HL-60 (cell line): ENCODE measurements around the gene FIBIN.

Experiments used
- CTCF ChIP-seq: IDR thresholded peaks from one replicate; pipeline ENCODE4 v1.5.1; 2011; ENCODE audit warnings: low read length, control low read depth, inconsistent platforms; ENCODE audit not compliant: insufficient read depth
- GABPA ChIP-seq: IDR thresholded peaks from 2 replicates; pipeline ENCODE4 v1.6.1; 2012; ENCODE audit warnings: low read depth
- POLR2AphosphoS5 ChIP-seq: IDR thresholded peaks from 2 replicates; pipeline ENCODE4 v1.6.1; 2012; ENCODE audit warnings: low read depth
- REST ChIP-seq: IDR thresholded peaks from 2 replicates; pipeline ENCODE4 v1.6.1; 2012; ENCODE audit warnings: low read depth; ENCODE audit not compliant: insufficient replicate concordance
- SPI1 ChIP-seq: IDR thresholded peaks from 2 replicates; pipeline ENCODE4 v1.6.1; 2012; ENCODE audit warnings: low read depth, mild to moderate bottlenecking, borderline replicate concordance

GRCh38 chr11:26958005-26958701 is 35.8 kb upstream of the FIBIN start:
- TF ChIP-seq CTCF = no peak
- no peak for TF ChIP-seq GABPA
- TF ChIP-seq POLR2AphosphoS5 = no peak
- no peak for TF ChIP-seq SPI1
- no peak for TF ChIP-seq REST
